Spleen (tissue), 11 donors: ENCODE data around the gene TMEM117. TPM values are rescaled to one million over a fixed set of nuclear protein-coding genes. Genes with fewer than 3 reads are reported as not detected.
"Not testable (repeated sequence)": the region's sequence is repeated elsewhere in the genome, so short reads cannot be mapped to it uniquely, and the experiment has no call there.

ENCODE experiments used
- DNase-seq: peaks from one replicate; pipeline ENCODE4 v3.0.0-alpha.2; 2020
- H3K27ac ChIP-seq, 8 donors: fragments of 200-600 bp; sonication (generic) in 7 of 8; 1 replicate in 4 of 8; 2 replicates in 4 of 8; pipeline versions ENCODE4 v1.5.0 to v1.8.0; 2016 to 2021; ENCODE audit warnings: inconsistent platforms in 4 of 8, mild to moderate bottlenecking in 4 of 8, moderate library complexity in 1 of 8
- H3K27me3 ChIP-seq, 7 donors: fragments of 200-600 bp; sonication (generic) in 6 of 7; replicated peaks in 1 of 7; 1 replicate in 4 of 7; 2 replicates in 3 of 7; pipeline versions ENCODE4 v1.5.0 to v1.8.0; 2016 to 2021; ENCODE audit warnings: inconsistent platforms in 3 of 7, mild to moderate bottlenecking in 1 of 7
- H3K36me3 ChIP-seq, 6 donors: fragments of 200-600 bp; sonication (generic) in 5 of 6; 1 replicate in 4 of 6; 2 replicates in 2 of 6; pipeline versions ENCODE4 v1.5.0 to v1.8.0; 2016 to 2021; ENCODE audit warnings: inconsistent platforms in 2 of 6
- H3K4me1 ChIP-seq, 6 donors: fragments of 200-600 bp; sonication (generic) in 5 of 6; 1 replicate in 3 of 6; 2 replicates in 3 of 6; pipeline versions ENCODE4 v1.5.0 to v1.8.0; 2016 to 2021; ENCODE audit warnings: inconsistent platforms in 3 of 6
- H3K4me3 ChIP-seq, 8 donors: fragments of 200-600 bp; sonication (generic) in 7 of 8; 1 replicate in 4 of 8; 2 replicates in 4 of 8; pipeline versions ENCODE4 v1.5.0 to v1.8.0; 2016 to 2021; ENCODE audit warnings: inconsistent platforms in 4 of 8, mild to moderate bottlenecking in 4 of 8, moderate library complexity in 2 of 8
- H3K9me3 ChIP-seq, 8 donors: fragments of 200-600 bp; sonication (generic) in 7 of 8; 1 replicate in 4 of 8; 2 replicates in 4 of 8; pipeline versions ENCODE4 v1.5.0 to v1.8.0; 2016 to 2021; ENCODE audit warnings: inconsistent platforms in 4 of 8
- CTCF ChIP-seq, 11 experiments: fragments of 200-600 bp in 7 of 11; fragments of 450-650 bp in 4 of 11; sonication (generic) in 4 of 11; IDR thresholded peaks in 8 of 11; conservative IDR thresholded peaks in 3 of 11; 1 replicate in 7 of 11; 2 replicates in 4 of 11; pipeline versions ENCODE4 v1.4.0 to v1.8.0; 2016 to 2021; ENCODE audit warnings: antibody characterized with exemption in 11 of 11, inconsistent platforms in 4 of 11, mild to moderate bottlenecking in 1 of 11
- POLR2A ChIP-seq, 3 donors: fragments of 450-650 bp; IDR thresholded peaks; one replicate each; pipeline ENCODE4 v1.5.1; 2017; ENCODE audit warnings: antibody characterized with exemption in 3 of 3, mild to moderate bottlenecking in 1 of 3
- POLR2AphosphoS5 ChIP-seq, 3 donors: sonication (generic); formaldehyde crosslinking; IDR thresholded peaks; one replicate each; pipeline ENCODE4 v1.5.1; 2017; ENCODE audit warnings: antibody characterized with exemption in 3 of 3
- WGBS, 5 donors: extraction: QIAGEN DNeasy Blood & Tissue Kit in 3 of 5; methylation state at CpG; one replicate each; pipeline versions ENCODE4 v1.1.5 to v1.1.7; 2013 to 2018; 5-methylcytosine and 5-hydroxymethylcytosine counted together
- intact Hi-C: fragments of 100-400 bp; cut with DNase I; formaldehyde crosslinking; loops from one replicate; pipeline ENCODE4 v1.15.0; 2023; ENCODE audit warnings: low total_unique reads
- polyA plus RNA-seq, 3 donors: library from polyadenylated mRNA; stranded (reverse); fragments of 200-250 nt; gene quantifications; one replicate each; pipeline ENCODE4 v1.2.1, GENCODE V29; 2013
- total RNA-seq, 7 donors: library from RNA; depleted of rRNA in 3 of 7; stranded (reverse); fragments of >200 nt in 3 of 7; fragmentation: NEBNext Ultra II Directional in 4 of 7; extraction: Animal tissue kit (Norgen Biotek cat#: 25700) in 4 of 7; gene quantifications; one replicate each; pipeline versions ENCODE4 v1.1.0 to v1.2.1, GENCODE V29; 2016 to 2021
- donor health status: healthy with polysubstance abuse.
- donor health status: DM: no; HTN: no; CAD: no; lungs with moderate emphysema.
- donor health status: DM: no; HTN: no; CAD: no.
- donor health status: Bipolar disorder and iron deficiency.
- donor health status: healthy.
- donor health status: DM: no; HTN: no; CAD: no.
- donor health status: DM: yes; HTN: yes; CAD: no.

TMEM117 gene
- total and polyA plus RNA-seq, 10 donors: 1.7 to 24.5 (median 5.0) TPM

GRCh38 chr12:44245932-44246331 lies 410.1 kb downstream of the TMEM117 start:
- H3K27ac ChIP-seq: no peak overlapping the region
- no peak for TF ChIP-seq CTCF (IDR thresholded peaks at IDR 0.05 in 8 of 11, conservative IDR thresholded peaks at IDR 0.05 in 3 of 11)
- TF ChIP-seq POLR2A (IDR thresholded peaks at IDR 0.05): no peak
- no peak for TF ChIP-seq POLR2AphosphoS5 (IDR thresholded peaks at IDR 0.05)
- intact Hi-C loops: no loop called here
- no peak for DNase-seq
- no peaks in the 10 kb centered on the region for H3K36me3 ChIP-seq
- WGBS, 5 donors: 84 to 94% (median 92%) methylated on average over 2 of the region's 2 CpGs
- H3K4me3 ChIP-seq: no peak overlapping the region
- peaks cover 0 to 24% (median 11%) of the 10 kb centered on the region in 8 donors for H3K9me3 ChIP-seq
- H3K4me1 ChIP-seq: no peaks in the 10 kb centered on the region
- no peaks in the 10 kb centered on the region for H3K27me3 ChIP-seq

- no peak for DNase-seq
- 67 to 83% (median 74%) methylated on average over 3 of the region's 3 CpGs for WGBS, 5 donors
- Histone ChIP-seq H3K27me3 (no peaks in the 10 kb centered on the region), H3K4me3 (no peak overlapping the region), H3K4me1 (no peaks in the 10 kb centered on the region), H3K9me3 (peaks cover 0 to 24% (median 11%) of the 10 kb centered on the region in 8 donors), H3K27ac (no peak overlapping the region), H3K36me3 (no peaks in the 10 kb centered on the region)
- intact Hi-C loops: no loop called here
- no peak for TF ChIP-seq POLR2A (IDR thresholded peaks at IDR 0.05)
Measured at GRCh38 chr12:44246482-44247105, 410.7 kb downstream of the TMEM117 start.

GRCh38 chr12:44247588-44247987 lies 411.7 kb downstream of the TMEM117 start:
- Histone ChIP-seq H3K4me3 (no peak overlapping the region), H3K36me3 (no peaks in the 10 kb centered on the region), H3K27ac (no peak overlapping the region), H3K27me3 (no peaks in the 10 kb centered on the region), H3K4me1 (no peaks in the 10 kb centered on the region), H3K9me3 (peaks cover 0 to 23% (median 11%) of the 10 kb centered on the region in 8 donors)
- no peak for DNase-seq
- TF ChIP-seq POLR2AphosphoS5 (IDR thresholded peaks at IDR 0.05) (no peak), CTCF (IDR thresholded peaks at IDR 0.05 in 8 of 11, conservative IDR thresholded peaks at IDR 0.05 in 3 of 11) (no peak), POLR2A (IDR thresholded peaks at IDR 0.05) (no peak)
- WGBS, 5 donors: 76 to 90% (median 81%) methylated on average over 4 of the region's 4 CpGs
- intact Hi-C loops: no loop called here

GRCh38 chr12:44248436-44248835 lies 412.6 kb downstream of the TMEM117 start:
- Histone ChIP-seq H3K27ac (no peak overlapping the region), H3K4me1 (no peaks in the 10 kb centered on the region), H3K4me3 (no peak overlapping the region), H3K27me3 (no peaks in the 10 kb centered on the region), H3K36me3 (no peaks in the 10 kb centered on the region), H3K9me3 (peaks cover 0 to 20% (median 11%) of the 10 kb centered on the region in 8 donors)
- TF ChIP-seq POLR2AphosphoS5 (IDR thresholded peaks at IDR 0.05) (no peak), POLR2A (IDR thresholded peaks at IDR 0.05) (no peak), CTCF (IDR thresholded peaks at IDR 0.05 in 8 of 11, conservative IDR thresholded peaks at IDR 0.05 in 3 of 11) (no peak)
- intact Hi-C loops: no loop called here
- 85 to 95% (median 93%) methylated on average over 4 of the region's 4 CpGs for WGBS, 5 donors
- no peak for DNase-seq

- H3K4me1 ChIP-seq, DNase-seq, H3K4me3 ChIP-seq, H3K27me3 ChIP-seq, intact Hi-C loops, H3K36me3 ChIP-seq, H3K27ac ChIP-seq: not testable (repeated sequence)
- WGBS, 5 donors: 87 to 100% (median 93%) methylated on average over 1 of the region's 1 CpG
- H3K9me3 ChIP-seq: peaks cover 0 to 20% (median 11%) of the 10 kb centered on the region in 8 donors
Measured at GRCh38 chr12:44250440-44250839, 414.6 kb downstream of the TMEM117 start.
